Measurements from ENCODE around the gene GARNL3.

Gene GARNL3

DNA sequence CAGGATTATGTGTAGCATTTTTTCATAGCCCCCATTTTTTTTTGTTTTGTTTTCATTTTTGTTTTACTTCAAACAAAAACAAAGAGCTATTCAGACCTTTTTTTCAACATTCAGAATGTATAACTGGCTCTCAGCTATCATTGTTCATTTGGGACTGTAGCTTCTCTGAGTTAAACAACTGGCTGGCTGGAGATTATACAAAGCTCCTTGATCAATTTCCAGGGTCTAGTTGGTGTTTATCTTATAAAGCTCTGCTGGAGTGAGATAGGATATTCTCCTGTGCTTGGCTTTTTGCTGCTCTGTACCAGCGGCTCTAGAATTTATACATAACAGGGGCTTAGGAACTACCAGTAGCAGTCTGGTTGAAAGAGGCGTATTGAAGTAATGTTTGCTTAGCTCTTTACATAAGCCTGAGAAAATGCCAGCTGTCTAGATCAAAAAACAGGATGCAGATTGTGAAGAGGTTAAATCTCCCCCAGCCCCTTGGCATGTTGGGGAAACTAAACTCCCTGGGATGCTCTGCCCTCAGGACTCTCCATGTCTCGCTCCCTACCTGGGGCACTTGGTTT, 15.2 kb downstream of the GARNL3 start:
- Histone ChIP-seq H3K4me1 (ENCODE audit: control insufficient read depth, insufficient read depth, low read length) (no peaks in the 10 kb centered on the region), H3K27me3 (ENCODE audit: control insufficient read depth in 1 of 2, insufficient read depth in 2 of 2, low read length in 2 of 2) (no peaks in the 10 kb centered on the region), H3K36me3 (ENCODE audit: control insufficient read depth in 2 of 2, insufficient read depth in 2 of 2, low read length in 2 of 2) (no peaks in the 10 kb centered on the region), H3K9ac (ENCODE audit: low read length in 2 of 2) (no peak overlapping the region), H3K27ac (ENCODE audit: low read length) (no peak overlapping the region), H3K4me3 (ENCODE audit: low read length in 2 of 2) (no peak overlapping the region), H3K9me3 (ENCODE audit: control insufficient read depth in 2 of 2, low read length in 2 of 2) (no peaks in the 10 kb centered on the region)

DNA sequence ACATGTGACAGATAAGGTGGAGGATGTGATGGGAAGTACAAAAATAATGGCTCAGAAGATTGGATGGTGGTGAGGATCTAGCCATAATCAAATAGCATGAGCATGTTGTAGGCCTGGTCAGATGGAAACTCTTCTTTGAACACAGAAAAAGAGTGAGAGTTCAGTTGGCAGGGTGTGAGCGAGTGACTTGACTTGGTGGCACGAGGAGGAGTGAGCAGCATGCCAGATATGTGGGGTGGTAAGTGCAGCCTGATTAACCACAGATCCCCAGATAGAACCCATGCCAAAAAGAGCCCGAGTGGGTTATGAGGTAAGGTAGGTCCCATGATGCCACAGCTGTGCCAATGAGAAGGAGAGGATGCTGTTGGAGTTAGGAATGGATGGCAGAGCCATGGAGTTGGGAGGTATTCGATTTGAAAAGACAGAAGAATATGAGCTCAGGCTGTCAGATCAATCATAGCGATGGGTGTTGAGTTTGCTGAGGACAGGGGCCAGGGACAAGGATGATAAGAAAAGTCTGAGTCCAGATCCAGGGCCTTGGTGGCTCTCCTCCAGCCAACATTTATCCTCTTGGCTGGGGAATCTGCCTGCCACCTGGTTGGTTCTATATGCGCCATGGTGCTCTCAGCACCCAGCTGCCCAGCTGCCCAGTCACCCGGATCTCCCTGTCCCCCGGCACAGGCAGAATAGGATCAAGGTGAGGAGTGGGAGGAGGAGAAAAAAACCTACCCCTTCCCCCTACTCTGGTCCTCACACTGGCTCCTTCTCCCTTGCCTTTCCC, 16.5 kb downstream of the GARNL3 start:
- Histone ChIP-seq H3K4me3 (ENCODE audit: low read length in 2 of 2) (no peak overlapping the region), H3K27me3 (ENCODE audit: control insufficient read depth in 1 of 2, insufficient read depth in 2 of 2, low read length in 2 of 2) (no peaks in the 10 kb centered on the region), H3K36me3 (ENCODE audit: control insufficient read depth in 2 of 2, insufficient read depth in 2 of 2, low read length in 2 of 2) (no peaks in the 10 kb centered on the region), H3K9me3 (ENCODE audit: control insufficient read depth in 2 of 2, low read length in 2 of 2) (no peaks in the 10 kb centered on the region), H3K4me1 (ENCODE audit: control insufficient read depth, insufficient read depth, low read length) (no peaks in the 10 kb centered on the region), H3K27ac (ENCODE audit: low read length) (no peak overlapping the region), H3K9ac (ENCODE audit: low read length in 2 of 2) (no peak overlapping the region)

DNA sequence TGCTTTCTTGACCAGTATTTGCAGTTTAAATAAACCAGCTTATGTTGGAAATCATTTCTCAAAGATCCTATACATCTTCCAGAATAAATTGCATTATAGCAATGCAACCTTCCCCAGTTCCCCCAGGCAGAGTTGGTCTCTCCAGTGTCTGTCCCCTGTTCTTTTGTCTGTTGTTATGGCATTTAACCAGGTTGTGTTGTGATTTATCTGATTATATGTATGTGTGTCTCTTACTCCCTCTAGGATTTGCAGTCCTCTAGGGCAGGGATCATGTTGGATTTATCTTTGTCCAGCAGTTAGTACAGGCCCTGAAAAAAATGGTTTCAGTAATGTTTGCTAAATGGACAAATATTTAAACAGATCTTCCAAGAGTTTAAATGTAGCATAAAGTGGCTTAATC, 17.3 kb downstream of the GARNL3 start:
- Histone ChIP-seq H3K27me3 (ENCODE audit: control insufficient read depth in 1 of 2, insufficient read depth in 2 of 2, low read length in 2 of 2) (no peaks in the 10 kb centered on the region), H3K4me3 (ENCODE audit: low read length in 2 of 2) (no peak overlapping the region), H3K4me1 (ENCODE audit: control insufficient read depth, insufficient read depth, low read length) (no peaks in the 10 kb centered on the region), H3K9ac (ENCODE audit: low read length in 2 of 2) (no peak overlapping the region), H3K27ac (ENCODE audit: low read length) (no peak overlapping the region), H3K9me3 (ENCODE audit: control insufficient read depth in 2 of 2, low read length in 2 of 2) (no peaks in the 10 kb centered on the region), H3K36me3 (ENCODE audit: control insufficient read depth in 2 of 2, insufficient read depth in 2 of 2, low read length in 2 of 2) (no peaks in the 10 kb centered on the region)

DNA sequence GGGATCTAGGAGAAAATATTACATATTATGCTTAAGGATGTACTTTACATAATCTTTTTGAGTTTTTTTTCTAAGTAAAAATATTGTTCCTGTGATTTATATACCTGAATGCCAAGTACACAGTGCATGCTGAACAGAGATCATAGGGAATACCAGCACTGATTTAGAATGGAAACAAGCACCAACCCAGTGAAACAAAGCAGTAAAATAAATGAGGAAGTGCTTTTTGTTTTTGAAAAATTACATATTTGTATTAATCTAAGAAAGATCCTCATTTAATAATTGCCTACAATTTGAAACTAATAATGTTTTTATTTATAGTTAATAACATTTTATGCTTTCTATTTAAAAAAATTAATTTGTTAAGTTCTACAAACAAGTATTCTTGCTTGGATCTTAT, 18.0 kb downstream of the GARNL3 start:
- H3K36me3 ChIP-seq (ENCODE audit: control insufficient read depth in 2 of 2, insufficient read depth in 2 of 2, low read length in 2 of 2), result no peaks in the 10 kb centered on the region
- H3K27me3 ChIP-seq (ENCODE audit: control insufficient read depth in 1 of 2, insufficient read depth in 2 of 2, low read length in 2 of 2), result no peaks in the 10 kb centered on the region
- H3K27ac ChIP-seq (ENCODE audit: low read length), result no peak overlapping the region
- H3K9ac ChIP-seq (ENCODE audit: low read length in 2 of 2), result no peak overlapping the region
- no peak overlapping the region for H3K4me3 ChIP-seq (ENCODE audit: low read length in 2 of 2)
- no peaks in the 10 kb centered on the region for H3K9me3 ChIP-seq (ENCODE audit: control insufficient read depth in 2 of 2, low read length in 2 of 2)
- no peaks in the 10 kb centered on the region for H3K4me1 ChIP-seq (ENCODE audit: control insufficient read depth, insufficient read depth, low read length)

DNA sequence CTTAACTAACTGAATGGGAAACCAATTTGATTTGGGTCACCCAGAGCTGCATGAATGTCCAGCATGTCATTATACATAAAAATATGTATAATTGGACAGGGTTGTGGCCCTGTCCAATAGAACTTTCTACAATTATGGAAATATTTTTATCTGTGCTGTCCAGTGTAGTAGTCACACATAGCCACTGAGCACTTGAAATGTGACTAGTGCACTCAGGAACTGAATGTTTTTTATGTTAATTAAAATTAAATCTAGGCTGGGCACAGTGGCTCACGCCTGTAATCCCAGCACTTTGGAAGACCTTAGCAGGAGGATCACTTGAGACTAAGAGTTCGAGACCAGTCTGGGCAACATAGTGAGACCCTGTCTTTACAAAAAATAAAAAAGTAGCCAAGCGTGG, 18.6 kb downstream of the GARNL3 start:
- Histone ChIP-seq H3K4me3 (ENCODE audit: low read length in 2 of 2) (no peak overlapping the region), H3K9me3 (ENCODE audit: control insufficient read depth in 2 of 2, low read length in 2 of 2) (no peaks in the 10 kb centered on the region), H3K9ac (ENCODE audit: low read length in 2 of 2) (no peak overlapping the region), H3K27ac (ENCODE audit: low read length) (no peak overlapping the region), H3K27me3 (ENCODE audit: control insufficient read depth in 1 of 2, insufficient read depth in 2 of 2, low read length in 2 of 2) (no peaks in the 10 kb centered on the region), H3K36me3 (ENCODE audit: control insufficient read depth in 2 of 2, insufficient read depth in 2 of 2, low read length in 2 of 2) (no peaks in the 10 kb centered on the region), H3K4me1 (ENCODE audit: control insufficient read depth, insufficient read depth, low read length) (no peaks in the 10 kb centered on the region)

DNA sequence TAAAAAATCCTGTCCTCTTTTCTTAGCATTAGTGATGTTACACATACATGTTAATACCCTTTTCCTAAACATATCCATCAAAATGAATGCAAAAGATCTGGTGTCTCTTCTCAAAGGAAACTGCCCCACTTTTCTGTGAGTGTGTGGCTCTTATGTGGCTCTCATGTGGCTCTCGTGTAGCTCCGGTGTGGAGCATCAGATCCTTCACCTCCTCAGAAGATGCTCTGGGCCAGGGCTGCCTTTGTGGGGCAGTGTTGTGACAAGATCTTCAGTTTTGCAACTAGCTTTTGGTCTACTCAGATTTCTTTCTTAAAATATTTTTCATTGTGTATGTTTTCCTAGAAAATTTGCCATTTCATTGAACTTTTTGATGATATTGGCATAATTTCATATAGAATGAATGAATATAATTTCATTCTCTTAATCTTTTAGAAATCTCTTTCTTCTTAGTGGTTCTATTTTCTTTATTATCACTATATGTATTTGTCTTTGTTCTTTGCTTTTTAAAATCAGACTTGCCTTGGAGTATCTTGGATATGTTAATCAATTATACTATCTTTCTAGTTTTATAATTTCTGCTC, 19.4 kb downstream of the GARNL3 start:
- Histone ChIP-seq H3K27me3 (ENCODE audit: control insufficient read depth in 1 of 2, insufficient read depth in 2 of 2, low read length in 2 of 2) (no peaks in the 10 kb centered on the region), H3K9me3 (ENCODE audit: control insufficient read depth in 2 of 2, low read length in 2 of 2) (no peaks in the 10 kb centered on the region), H3K27ac (ENCODE audit: low read length) (no peak overlapping the region), H3K36me3 (ENCODE audit: control insufficient read depth in 2 of 2, insufficient read depth in 2 of 2, low read length in 2 of 2) (no peaks in the 10 kb centered on the region), H3K9ac (ENCODE audit: low read length in 2 of 2) (no peak overlapping the region), H3K4me1 (ENCODE audit: control insufficient read depth, insufficient read depth, low read length) (no peaks in the 10 kb centered on the region), H3K4me3 (ENCODE audit: low read length in 2 of 2) (no peak overlapping the region)

DNA sequence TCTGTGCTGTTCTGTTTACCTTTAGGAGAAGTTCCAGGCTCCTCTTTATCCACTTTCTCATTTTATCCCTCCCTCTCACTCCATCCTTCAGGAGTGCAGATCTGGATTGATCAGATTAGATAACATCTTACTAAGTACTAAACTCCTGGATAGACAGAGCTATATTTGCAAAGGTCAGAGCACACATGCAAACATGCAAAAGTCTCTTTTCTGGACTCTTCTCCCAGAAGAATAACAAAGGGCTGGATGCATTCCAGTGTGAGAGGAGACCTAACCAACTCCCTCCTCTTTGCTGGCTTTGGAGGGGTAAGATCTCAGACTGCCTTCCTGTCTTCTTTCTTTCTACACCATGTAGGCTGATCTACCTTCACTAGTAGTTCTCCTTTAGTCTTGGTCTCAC, 21.4 kb downstream of the GARNL3 start:
- H3K4me3 ChIP-seq (ENCODE audit: low read length in 2 of 2), result no peak overlapping the region
- H3K36me3 ChIP-seq (ENCODE audit: control insufficient read depth in 2 of 2, insufficient read depth in 2 of 2, low read length in 2 of 2), result no peaks in the 10 kb centered on the region
- no peaks in the 10 kb centered on the region for H3K9me3 ChIP-seq (ENCODE audit: control insufficient read depth in 2 of 2, low read length in 2 of 2)
- H3K4me1 ChIP-seq (ENCODE audit: control insufficient read depth, insufficient read depth, low read length), result no peaks in the 10 kb centered on the region
- no peaks in the 10 kb centered on the region for H3K27me3 ChIP-seq (ENCODE audit: control insufficient read depth in 1 of 2, insufficient read depth in 2 of 2, low read length in 2 of 2)
- no peak overlapping the region for H3K9ac ChIP-seq (ENCODE audit: low read length in 2 of 2)
- H3K27ac ChIP-seq (ENCODE audit: low read length), result no peak overlapping the region

DNA sequence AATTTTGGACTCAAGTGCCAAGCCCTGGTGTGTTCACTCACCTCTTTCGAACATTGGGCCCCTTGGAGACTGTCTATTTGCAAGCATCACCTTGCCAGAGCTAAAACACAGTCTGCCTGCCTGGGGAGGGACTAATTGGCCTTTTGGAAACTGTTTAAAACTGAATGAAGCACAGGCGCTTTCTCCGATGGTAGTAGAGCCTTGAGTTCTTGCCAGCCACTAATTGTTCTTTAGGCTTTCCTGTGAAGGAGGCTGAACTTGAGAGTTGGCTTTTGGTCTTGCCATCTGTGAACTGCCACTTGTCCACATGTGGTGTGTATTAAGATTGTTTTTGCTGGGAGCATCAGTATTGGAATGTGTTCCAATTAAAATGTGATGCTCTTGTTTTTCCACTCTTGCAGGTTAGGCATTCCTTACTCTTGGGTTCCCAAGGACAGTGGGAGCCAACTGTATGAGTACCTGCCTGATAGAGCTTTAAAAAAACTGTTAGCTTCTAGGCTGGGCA, 26.0 kb downstream of the GARNL3 start:
- Histone ChIP-seq H3K9ac (ENCODE audit: low read length in 2 of 2) (no peak overlapping the region), H3K9me3 (ENCODE audit: control insufficient read depth in 2 of 2, low read length in 2 of 2) (no peaks in the 10 kb centered on the region), H3K36me3 (ENCODE audit: control insufficient read depth in 2 of 2, insufficient read depth in 2 of 2, low read length in 2 of 2) (peaks cover 0 to 2% of the 10 kb centered on the region in 2 donors), H3K4me1 (ENCODE audit: control insufficient read depth, insufficient read depth, low read length) (peaks cover 2% of the 10 kb centered on the region), H3K27me3 (ENCODE audit: control insufficient read depth in 1 of 2, insufficient read depth in 2 of 2, low read length in 2 of 2) (no peaks in the 10 kb centered on the region), H3K27ac (ENCODE audit: low read length) (no peak overlapping the region), H3K4me3 (ENCODE audit: low read length in 2 of 2) (no peak overlapping the region)

DNA sequence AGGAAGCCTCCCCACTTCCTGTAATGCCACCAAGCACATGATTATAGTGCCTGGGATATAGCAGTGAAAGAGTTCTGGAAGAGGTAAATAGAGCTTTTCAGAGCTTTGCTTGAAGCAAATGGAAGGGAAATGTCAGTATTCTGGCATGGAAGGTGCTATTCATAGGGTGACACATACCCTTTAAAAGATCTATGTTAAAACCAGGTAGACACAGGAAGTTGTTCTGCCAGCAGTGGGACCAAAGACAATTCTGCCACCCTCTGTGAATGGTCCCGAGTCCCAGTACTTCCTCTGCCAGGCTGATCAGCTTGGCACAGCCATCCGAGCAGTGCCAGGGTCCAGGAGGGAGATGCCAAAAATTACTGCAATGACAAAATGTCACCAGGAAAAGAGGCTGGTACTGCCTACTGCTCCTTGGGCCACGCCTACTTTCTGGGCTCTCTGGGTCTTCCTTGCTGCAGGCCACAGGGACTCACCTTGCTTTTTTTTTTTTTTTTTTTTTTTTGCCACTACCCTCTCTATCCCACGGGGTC, 26.7 kb downstream of the GARNL3 start:
- Histone ChIP-seq H3K4me3 (ENCODE audit: low read length in 2 of 2) (no peak overlapping the region), H3K4me1 (ENCODE audit: control insufficient read depth, insufficient read depth, low read length) (peaks cover 2% of the 10 kb centered on the region), H3K9ac (ENCODE audit: low read length in 2 of 2) (no peak overlapping the region), H3K36me3 (ENCODE audit: control insufficient read depth in 2 of 2, insufficient read depth in 2 of 2, low read length in 2 of 2) (peaks cover 0 to 2% of the 10 kb centered on the region in 2 donors), H3K27me3 (ENCODE audit: control insufficient read depth in 1 of 2, insufficient read depth in 2 of 2, low read length in 2 of 2) (no peaks in the 10 kb centered on the region), H3K9me3 (ENCODE audit: control insufficient read depth in 2 of 2, low read length in 2 of 2) (no peaks in the 10 kb centered on the region), H3K27ac (ENCODE audit: low read length) (no peak overlapping the region)

DNA sequence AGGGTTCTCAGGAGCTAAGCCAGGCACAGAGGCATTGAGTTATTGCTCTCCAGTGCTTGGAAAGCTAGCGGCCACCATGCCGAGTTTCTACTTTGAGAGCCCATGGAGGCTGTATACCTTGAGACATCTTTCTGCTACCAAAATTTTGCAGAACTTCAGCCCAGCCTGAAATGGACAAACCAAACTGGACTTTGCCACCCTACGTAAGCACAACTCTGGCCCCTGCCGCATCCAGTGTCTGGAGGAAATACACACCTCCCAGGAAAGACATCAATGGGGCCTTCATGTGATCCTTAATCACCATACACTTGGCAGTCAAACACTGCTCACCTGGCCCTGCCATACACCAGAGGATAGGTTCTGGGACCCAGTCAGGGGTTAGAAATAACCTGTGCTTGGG, 27.8 kb downstream of the GARNL3 start:
- Histone ChIP-seq H3K4me3 (ENCODE audit: low read length in 2 of 2) (no peak overlapping the region), H3K36me3 (ENCODE audit: control insufficient read depth in 2 of 2, insufficient read depth in 2 of 2, low read length in 2 of 2) (peaks cover 0 to 2% of the 10 kb centered on the region in 2 donors), H3K9ac (ENCODE audit: low read length in 2 of 2) (no peak overlapping the region), H3K4me1 (ENCODE audit: control insufficient read depth, insufficient read depth, low read length) (peaks cover 2% of the 10 kb centered on the region), H3K27me3 (ENCODE audit: control insufficient read depth in 1 of 2, insufficient read depth in 2 of 2, low read length in 2 of 2) (no peaks in the 10 kb centered on the region), H3K9me3 (ENCODE audit: control insufficient read depth in 2 of 2, low read length in 2 of 2) (no peaks in the 10 kb centered on the region), H3K27ac (ENCODE audit: low read length) (no peak overlapping the region)

DNA sequence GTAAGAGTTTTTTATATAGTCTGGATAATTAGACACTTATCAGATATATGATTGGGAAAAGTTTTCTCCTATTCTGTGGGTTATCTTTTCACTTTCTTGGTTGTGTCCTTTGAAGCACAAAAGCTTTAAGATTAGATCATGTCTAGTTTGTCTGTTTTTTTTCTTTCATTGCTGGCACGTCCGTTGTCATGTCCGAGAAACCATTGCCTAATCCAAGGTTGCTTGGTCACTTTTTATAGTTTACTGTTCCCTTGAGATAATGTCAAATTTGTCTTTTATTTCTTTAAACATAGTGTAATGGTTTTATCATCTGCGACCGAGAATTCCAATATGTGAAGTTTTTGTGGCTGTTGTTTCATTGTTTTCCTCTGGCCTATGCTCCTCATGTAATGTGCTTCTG, 28.8 kb downstream of the GARNL3 start:
- no peak overlapping the region for H3K4me3 ChIP-seq (ENCODE audit: low read length in 2 of 2)
- no peaks in the 10 kb centered on the region for H3K9me3 ChIP-seq (ENCODE audit: control insufficient read depth in 2 of 2, low read length in 2 of 2)
- H3K4me1 ChIP-seq (ENCODE audit: control insufficient read depth, insufficient read depth, low read length), result peaks cover 2% of the 10 kb centered on the region
- H3K27ac ChIP-seq (ENCODE audit: low read length), result no peak overlapping the region
- H3K36me3 ChIP-seq (ENCODE audit: control insufficient read depth in 2 of 2, insufficient read depth in 2 of 2, low read length in 2 of 2), result peaks cover 0 to 2% of the 10 kb centered on the region in 2 donors
- H3K27me3 ChIP-seq (ENCODE audit: control insufficient read depth in 1 of 2, insufficient read depth in 2 of 2, low read length in 2 of 2), result no peaks in the 10 kb centered on the region
- H3K9ac ChIP-seq (ENCODE audit: low read length in 2 of 2), result no peak overlapping the region
